ENCODE measurements around the gene PLPPR5. TPM values are rescaled to one million over a fixed set of nuclear protein-coding genes. Genes with fewer than 3 reads are reported as not detected.

The PLPPR5 gene
- total and polyA plus RNA-seq, 2 of the 8 experiments (the other 6 are each of a cell fraction or from before 2014, with no cell fraction given), result 1.9 to 5.6 TPM

- WGBS, 2 experiments (ENCODE audit: extremely low coverage in 1 of 2, insufficient coverage in 1 of 2, insufficient read length in 1 of 2, insufficient replicate concordance in 2 of 2, low coverage in 1 of 2, low lambda C conversion rate in 2 of 2, missing lambda C conversion rate in 1 of 2), result 100% methylated on average over 3 of the region's 3 CpGs; no CpG with 5 or more reads in 1 of the 2 experiments
- H3K79me1 ChIP-seq (ENCODE audit: low read depth, low read length), result no peaks in the 10 kb centered on the region
- H3K9me3 ChIP-seq (ENCODE audit: insufficient read depth in 2 of 2, low read depth in 1 of 2, low read length in 1 of 2), result no peaks in the 10 kb centered on the region
- no peak overlapping the region for H3K9ac ChIP-seq (replicated peaks in 1 of 4; ENCODE audit: extremely low read depth in 1 of 4, low read depth in 3 of 4, low read length in 3 of 4)
- H4K8ac ChIP-seq (ENCODE audit: extremely low read depth, insufficient read depth, low read length), result no peak overlapping the region
- TF ChIP-seq EGR1 (IDR thresholded peaks at IDR 0.05; ENCODE audit: borderline replicate concordance, low read depth, low read length) (no peak), BRCA1 (IDR thresholded peaks at IDR 0.05; ENCODE audit: low read depth, low read length) (no peak), USF2 (IDR thresholded peaks at IDR 0.05; ENCODE audit: low read length) (no peak), TAF7 (optimal IDR thresholded peaks at IDR 0.05; ENCODE audit: borderline replicate concordance, low read depth, low read length) (no peak), SIX5 (IDR thresholded peaks at IDR 0.05; ENCODE audit: low read depth, low read length) (no peak)
- no peak overlapping the region for H2BK20ac ChIP-seq (ENCODE audit: low read length)
- H3K18ac ChIP-seq (ENCODE audit: extremely low read depth, low read length), result no peak overlapping the region
- no peaks in the 10 kb centered on the region for H3K36me3 ChIP-seq (ENCODE audit: control insufficient read depth in 2 of 4, insufficient read depth in 4 of 4, low read length in 3 of 4)
- H3K4me3 ChIP-seq (ENCODE audit: extremely low read depth in 1 of 4, insufficient read depth in 2 of 4, low read depth in 3 of 4, low read length in 4 of 4), result no peak overlapping the region
- peaks cover 0 to 7% (median 0%) of the 10 kb centered on the region in 4 experiments; a peak in 2 of 7 replicates for H3K4me1 ChIP-seq (replicated peaks in 1 of 4; ENCODE audit: control insufficient read depth in 3 of 4, insufficient read depth in 4 of 4, low read length in 3 of 4)
- no peak overlapping the region; the same call in 1 of the 2 replicates for H3K27ac ChIP-seq (ENCODE audit: low read depth, low read length)
- H3K4ac ChIP-seq (replicated peaks; ENCODE audit: insufficient read length, low read depth, low read length), result no peak overlapping the region
- H2AFZ ChIP-seq (ENCODE audit: low read length), result no peak overlapping the region
- H2AK5ac ChIP-seq (ENCODE audit: low read depth, low read length), result no peak overlapping the region
- H4K5ac ChIP-seq (ENCODE audit: insufficient read length, low read depth, low read length), result no peak overlapping the region
- no peak for FAIRE-seq
- no peak overlapping the region for H2BK120ac ChIP-seq (replicated peaks; ENCODE audit: low read depth, low read length)
- H3K27me3 ChIP-seq (replicated peaks in 1 of 4; ENCODE audit: control insufficient read depth in 3 of 4, extremely low read depth in 1 of 4, insufficient read depth in 3 of 4, low read length in 3 of 4), result no peaks in the 10 kb centered on the region
- H3K4me2 ChIP-seq (ENCODE audit: insufficient read depth in 1 of 2, low read depth in 2 of 2, low read length in 2 of 2), result no peak overlapping the region
- no peak overlapping the region for H3K56ac ChIP-seq (replicated peaks; ENCODE audit: insufficient read length, low read depth, low read length)
- no peaks in the 10 kb centered on the region for H3K79me2 ChIP-seq (ENCODE audit: control insufficient read depth in 1 of 2, insufficient read depth in 2 of 2, low read length in 2 of 2)
- H2BK5ac ChIP-seq (ENCODE audit: low read depth, low read length), result no peak overlapping the region
- H3K23ac ChIP-seq (ENCODE audit: insufficient read length), result no peak overlapping the region
- DNase-seq (ENCODE audit: low read depth in 1 of 2, low spot score in 2 of 2), result no peak
- H4K91ac ChIP-seq (replicated peaks; ENCODE audit: insufficient read length, low read length), result no peak overlapping the region
- no peak overlapping the region for H2BK15ac ChIP-seq (ENCODE audit: low read length)
- ChIA-PET POLR2A (ENCODE audit: partially characterized antibody) (no interaction called here), CTCF (ENCODE audit: partially characterized antibody) (interaction anchor here (0.6 to 2.0 kb wide), 3 partner anchors 13 to 839 kb away, joined by 3 to 7 read pairs (median 3); no protein-coding TSS in a partner anchor)
- no peaks in the 10 kb centered on the region; the same call in 1 of the 2 replicates for H3K23me2 ChIP-seq (ENCODE audit: low read depth, low read length)
- H3K14ac ChIP-seq (ENCODE audit: insufficient read length), result no peak overlapping the region
- no peaks in the 10 kb centered on the region for H4K20me1 ChIP-seq (replicated peaks in 1 of 2; ENCODE audit: control insufficient read depth in 1 of 2, insufficient read depth in 2 of 2, low read length in 2 of 2)
- H2BK12ac ChIP-seq (ENCODE audit: low read depth, low read length), result no peak overlapping the region
Measured at GRCh38 chr1:98963064-98963758, 41.5 kb downstream of the PLPPR5 start.
